NCI-H345 treated with DMSO at 0.1 percent for 48 hours (cell line): ENCODE results near the gene PAX7.
A peak's percentile ranks its signal among the peaks of the same experiment; 100 is the strongest.

ENCODE experiments used
- DNase-seq: peaks from one replicate; lab custom pipeline; 2025; ENCODE audit not compliant: unreplicated experiment; lab: John Stamatoyannopoulos, UW

PAX7 gene

DNA sequence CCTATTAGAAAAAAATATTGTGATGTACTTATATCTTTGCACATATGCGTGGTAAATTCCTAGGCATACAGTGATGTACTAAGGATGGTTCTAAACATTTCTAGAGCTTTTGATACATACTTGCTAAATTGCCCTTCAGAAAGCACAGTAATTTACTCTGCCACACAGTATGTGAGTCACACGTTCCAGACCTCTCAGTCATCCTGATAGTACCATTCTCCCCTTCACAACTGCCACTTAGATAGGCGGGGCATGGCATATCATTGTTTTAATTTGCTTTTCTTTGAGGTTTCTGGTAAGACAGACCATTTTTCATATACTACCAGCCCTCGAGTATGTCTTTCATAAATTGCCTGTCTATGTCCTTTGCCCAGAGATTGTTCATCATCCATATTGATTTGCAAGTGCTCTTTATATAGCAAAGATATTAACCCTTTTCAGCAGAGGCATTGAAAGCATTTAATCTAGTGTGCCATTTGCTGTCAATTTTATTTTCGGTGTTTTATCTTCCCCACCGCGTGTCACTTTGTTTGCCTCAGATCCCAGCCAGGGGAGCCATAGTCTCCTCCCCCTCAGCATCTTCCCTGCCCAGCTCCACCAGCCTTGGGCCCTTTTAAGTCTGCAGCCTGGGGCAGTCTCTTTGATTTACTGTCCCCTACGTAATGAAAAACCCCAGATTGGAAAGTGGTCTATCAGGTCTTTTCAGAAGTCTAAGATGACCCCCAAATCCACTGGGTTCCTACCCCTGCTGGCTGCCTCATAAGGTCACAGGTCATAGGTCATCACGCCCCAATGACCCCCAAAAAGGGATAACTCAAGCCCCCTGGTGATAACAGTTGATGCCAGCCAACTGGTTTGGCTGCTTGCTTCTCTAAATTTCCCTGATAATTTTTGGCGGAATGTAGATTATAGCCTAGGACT lies 11.8 kb upstream of the PAX7 start:
- no peak for DNase-seq

DNA sequence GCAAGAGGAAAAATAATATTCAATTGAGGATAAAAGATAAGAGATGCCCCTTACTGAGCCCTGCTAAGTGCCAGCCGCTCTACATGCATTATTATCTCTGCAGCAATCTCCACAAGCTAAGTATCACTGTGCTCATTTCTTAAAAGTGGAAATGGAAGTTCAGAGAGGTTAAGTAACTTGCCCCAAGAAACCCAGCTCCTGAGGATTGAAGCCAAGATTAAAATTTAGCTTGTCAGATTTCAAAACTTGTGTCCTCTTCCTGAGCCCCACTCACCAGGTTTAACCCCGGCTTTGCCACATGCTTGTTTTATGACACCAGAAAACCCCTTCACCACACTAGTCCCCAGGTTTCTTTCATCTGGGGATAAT lies 11.2 kb upstream of the PAX7 start:
- DNase-seq: no peak

DNA sequence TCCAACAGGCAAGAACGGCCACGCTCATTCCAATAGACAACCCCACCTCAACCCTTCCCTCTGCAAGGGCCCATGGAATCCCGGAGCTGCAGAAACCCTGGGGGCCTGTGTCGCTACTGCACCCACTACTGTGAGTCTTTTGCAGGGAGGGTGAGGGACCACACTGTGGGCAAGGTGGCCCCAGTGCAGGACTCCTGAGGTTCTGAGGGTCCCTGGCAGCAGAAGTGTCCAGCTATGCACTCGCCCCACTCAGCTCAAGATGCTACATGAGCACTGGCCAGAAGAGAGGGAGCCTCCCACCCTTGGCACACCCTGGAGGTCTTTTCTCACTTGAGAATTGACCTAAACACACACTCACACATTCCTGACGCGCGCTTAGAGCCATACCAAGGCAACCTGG lies 2.1 kb upstream of the PAX7 start:
- DNase-seq: no peak

DNA sequence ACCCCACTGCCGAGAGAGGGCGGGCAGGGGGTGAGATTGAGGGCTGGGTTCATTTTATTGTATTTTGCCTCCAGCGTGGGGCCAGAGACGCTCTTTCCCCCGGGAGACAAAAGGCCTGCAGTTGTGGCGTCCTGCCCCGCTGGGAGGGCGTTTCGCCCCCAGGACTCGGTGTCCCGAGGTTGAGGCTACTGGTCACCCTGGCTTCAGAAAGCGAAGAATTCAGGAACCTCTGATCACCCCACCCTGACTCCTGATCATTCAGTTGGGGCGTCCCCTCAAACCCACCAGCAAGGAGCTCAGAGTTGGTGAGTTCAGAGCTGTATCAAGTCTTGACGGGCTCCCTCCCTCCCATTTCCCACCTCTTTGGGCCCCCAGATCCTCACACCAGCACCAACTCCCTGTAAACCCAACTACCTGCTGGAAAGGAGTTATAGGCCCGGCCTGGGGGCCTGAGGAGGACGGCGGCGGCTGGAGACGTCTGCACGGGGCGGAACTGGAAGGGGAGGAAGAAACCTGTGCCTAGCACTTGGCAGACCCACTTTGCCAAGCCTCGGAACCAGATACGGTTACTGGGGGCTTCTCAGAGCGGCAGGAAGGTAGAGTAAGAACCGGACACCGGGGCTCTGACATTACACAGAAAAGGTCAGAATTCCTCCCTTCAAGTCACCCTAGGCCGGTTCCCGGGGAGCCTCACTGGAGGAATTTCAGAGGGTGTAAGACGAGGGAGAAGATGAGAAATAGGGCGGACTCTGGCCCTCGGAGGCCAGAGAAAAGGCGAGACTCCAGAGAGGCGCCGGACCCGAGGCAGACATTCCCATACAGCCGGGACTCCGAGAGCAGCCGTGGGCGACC lies 761 bp upstream of the PAX7 start:
- DNase-seq: no peak

DNA sequence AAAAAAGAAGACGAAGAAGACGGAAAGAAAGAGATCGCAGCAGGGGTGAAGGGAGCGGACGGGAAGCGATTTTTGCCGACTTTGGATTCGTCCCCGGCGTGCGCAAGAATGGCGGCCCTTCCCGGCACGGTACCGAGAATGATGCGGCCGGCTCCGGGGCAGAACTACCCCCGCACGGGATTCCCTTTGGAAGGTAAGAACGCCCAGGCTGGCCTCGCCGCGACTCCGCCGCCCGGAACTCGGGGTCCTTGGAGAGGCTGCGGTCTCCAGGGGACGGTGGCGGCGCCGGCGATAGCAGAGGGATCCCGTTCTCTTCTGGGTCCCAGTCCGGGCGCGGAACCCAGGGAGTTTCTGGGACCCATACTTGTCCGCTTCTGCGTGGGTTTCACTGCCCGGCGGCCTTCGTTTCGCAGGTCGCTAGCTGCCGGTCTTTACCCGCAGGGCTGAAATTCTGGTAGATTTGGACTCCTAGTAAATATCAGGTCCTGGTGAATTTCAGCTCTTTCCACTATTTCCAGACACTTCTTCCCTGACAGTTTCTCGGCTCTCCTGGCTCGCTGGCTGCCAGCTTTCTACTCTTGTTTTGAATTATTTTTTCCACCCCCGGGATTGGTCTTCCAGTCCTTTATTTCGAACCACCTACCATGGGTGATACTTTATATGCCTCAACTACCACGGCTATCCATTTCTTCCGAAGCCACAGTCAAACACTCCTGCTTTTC lies 1.0 kb downstream of the PAX7 start:
- no peak for DNase-seq

DNA sequence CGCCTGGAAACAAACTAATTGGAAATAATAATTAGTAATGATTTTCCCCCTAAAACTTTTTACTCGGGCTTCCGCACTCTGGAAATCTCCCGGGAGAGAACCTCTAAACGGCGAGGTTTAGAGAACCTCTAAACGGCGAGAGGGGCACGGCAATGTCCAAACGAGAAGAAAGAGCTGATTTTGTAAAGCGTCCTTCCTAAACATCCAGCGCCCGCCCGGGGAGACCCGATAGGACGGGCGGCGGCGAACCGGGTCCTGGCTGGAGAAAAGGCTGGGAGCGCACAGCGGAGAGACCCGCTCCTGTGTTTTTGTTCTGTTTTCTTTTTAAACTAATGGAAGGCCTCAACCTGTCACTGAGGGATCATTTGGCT lies 1.6 kb downstream of the PAX7 start:
- no peak for DNase-seq

DNA sequence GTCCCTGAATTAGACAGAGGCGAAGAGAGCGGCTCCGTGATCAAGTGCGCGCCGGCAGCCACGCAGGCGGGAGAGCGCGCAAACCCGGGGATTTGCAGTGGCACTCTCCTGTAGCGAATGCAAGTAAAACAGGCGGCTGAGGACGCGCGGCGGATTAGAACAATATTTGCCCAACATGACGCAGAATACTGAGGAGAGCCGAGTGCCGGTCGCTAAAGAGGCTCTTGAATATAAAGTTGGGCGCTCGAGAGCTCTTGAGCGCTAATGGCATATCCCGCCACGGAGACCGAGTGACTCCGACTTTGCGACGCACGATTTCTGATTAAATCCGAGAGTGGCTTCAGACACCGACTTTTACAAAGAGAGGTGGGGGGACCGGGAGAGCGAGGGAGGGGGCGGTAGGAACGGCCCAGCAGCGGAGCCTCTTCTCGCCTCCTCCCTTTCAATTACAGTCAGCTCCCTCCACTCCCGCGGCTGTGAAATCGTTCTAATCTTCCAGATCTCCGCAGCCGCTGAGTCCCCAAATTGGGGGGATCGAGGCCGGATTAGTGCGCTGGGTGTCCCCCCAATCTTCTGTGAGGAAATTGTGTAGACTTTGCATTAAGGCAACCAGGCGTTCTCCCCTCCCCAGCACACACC lies 2.3 kb downstream of the PAX7 start:
- peak; percentile 36 for DNase-seq

DNA sequence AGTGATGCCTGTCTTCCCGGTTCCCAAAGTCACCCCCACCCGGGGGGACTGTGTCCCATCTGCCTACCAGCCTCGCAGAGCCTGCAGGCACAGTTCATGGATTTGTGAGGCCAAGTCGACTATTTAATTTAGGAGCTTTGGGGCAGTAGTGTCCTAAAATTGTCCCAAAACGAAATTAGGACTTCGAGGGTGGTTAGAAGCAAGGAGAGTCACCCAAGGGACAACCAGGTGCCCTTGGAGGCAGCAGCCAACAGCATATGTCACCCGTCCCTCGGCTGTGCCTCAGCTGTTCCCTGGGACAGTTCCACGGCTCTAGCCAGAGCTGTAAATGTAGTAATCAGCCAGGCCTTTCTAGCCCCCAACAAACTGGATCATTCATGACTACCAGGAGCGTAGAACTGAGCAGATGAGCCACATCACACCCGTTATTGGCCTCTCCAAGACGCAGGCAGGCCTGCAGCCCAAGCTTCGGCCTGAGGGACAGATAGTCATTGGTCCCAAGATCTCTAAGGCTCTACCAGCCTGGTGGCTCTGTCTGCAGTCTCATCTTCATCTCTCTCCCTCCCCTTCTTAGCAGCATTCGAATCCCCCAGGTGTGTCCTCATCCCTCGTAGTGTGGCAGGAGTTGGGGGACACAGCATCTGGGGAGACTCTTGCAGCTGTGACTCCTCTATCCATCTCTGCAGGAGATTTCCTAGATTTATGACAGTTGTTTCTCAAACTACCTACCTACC lies 2.9 kb downstream of the PAX7 start:
- DNase-seq: no peak

- DNase-seq: no peak
These were observed 3.6 kb downstream of the PAX7 start for GRCh38 chr1:18634276-18634675.

- DNase-seq: no peak
These were observed 4.5 kb downstream of the PAX7 start for GRCh38 chr1:18635070-18635577.

GRCh38 chr1:18635891-18636595 lies 5.4 kb downstream of the PAX7 start:
- DNase-seq: no peak

DNA sequence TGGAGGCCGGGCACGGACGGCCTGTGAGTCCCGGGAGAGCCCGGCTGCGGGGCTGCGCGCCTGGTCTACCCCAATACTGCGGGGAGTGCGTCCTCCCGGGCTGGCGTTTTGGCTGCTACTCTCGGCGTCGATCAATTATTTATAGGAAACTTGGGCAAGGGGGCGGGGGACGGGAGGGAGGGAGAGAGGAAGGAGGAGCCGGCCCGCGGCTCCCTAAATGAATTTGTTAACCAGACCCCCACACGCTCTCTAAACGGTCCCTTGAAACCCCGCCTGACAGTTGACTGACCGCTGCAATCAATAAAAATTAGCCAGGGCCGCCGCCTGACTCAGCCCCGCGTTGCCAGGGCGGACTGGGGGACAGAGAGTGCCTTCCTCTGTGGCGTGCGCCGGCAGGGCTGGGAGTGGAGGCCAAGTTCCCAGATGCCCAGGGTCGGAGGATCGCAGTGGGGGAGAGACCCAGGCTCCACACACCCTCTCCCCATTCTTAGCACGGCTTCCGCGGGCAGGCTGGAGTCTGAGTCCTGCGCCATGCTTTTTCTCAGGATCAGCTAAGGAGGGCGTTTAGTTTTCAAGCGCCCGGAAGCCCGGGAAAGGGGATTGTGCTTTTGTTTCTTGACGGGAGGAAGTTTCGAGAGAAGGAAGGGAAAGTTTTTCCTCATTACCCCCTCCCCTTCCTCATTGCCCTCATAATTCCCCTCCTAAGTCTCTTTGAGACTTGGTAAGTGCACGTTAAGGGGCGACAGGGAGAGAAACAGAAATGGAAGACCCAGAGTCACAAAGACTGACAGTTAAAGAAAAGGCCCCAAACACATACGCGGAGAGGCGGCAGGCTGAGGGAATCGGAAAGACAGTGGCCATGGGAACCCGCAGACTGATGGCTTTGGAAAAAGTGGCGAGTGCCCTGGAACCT lies 6.2 kb downstream of the PAX7 start:
- no peak for DNase-seq

DNA sequence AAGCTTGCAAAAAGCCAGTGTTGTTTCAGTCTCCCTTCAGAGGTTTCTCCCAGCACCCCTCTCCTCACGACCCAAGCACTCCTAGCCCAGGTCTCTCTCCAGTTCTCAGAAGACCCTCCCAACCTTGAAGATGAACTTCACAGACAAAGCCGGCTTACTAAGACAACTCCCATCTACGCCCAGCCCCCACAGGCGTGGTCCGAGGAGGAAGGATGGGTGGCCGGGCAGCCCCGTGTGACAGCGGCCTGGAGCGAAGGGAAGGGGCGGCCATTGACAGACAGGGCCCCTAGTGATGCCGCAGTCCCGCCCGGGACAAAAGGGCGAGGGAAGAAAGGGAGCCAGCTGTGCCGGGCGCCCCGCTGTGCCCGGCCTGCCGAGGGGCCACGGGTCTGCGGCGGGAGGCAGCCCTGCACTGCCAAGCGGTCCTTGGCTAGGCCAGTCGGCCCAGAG lies 6.9 kb downstream of the PAX7 start:
- DNase-seq: no peak

DNA sequence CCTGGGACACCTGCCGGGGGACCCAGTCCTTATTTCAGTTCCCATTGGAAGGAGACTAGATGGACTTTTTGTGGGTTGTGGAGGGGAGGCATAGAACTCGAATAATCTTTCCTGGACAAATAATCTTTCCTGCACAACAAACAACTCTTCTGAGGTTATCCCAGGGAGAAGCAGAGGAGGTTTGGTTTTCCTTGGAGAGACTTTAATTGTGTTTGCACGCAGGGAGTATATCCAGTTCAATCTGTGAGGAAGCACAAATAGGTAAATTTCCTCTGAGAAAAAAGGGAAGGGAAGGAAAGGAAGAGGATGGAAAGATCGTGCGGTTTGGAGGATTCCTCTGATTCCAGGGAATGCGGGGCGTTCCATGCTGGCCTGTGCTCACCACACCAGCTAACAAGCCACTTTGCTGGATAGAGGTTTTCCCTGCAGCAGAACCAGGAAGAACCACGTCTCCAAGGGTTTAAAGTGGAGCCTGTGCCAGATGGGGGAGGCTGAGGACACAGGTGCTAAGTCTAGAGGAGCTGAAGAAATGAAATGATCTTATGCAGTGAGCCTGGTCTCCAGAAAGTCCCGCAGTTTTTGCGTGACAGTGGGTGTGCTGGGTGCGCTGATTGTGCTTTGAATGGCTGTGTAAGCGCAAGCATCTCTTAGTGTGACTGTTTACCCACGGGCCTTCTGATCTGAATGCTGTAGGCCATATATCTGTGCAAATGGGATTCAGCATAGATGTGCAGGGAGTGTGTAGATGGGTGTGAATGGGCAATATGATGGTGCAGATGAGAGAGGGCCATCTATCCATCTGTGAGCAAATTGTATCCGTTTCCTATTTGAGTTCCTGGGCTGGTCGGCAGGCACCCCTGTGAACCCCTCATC lies 7.6 kb downstream of the PAX7 start:
- DNase-seq: no peak

- DNase-seq: no peak
These were observed 8.3 kb downstream of the PAX7 start for GRCh38 chr1:18638835-18639364.

GRCh38 chr1:18639368-18640055 lies 8.9 kb downstream of the PAX7 start:
- DNase-seq: no peak
